A673 (cell line): ENCODE measurements around the gene PGAM2. TPM values are rescaled to one million over a fixed set of nuclear protein-coding genes. Genes with fewer than 3 reads are reported as not detected.
"Not testable (repeated sequence)": the region's sequence is repeated elsewhere in the genome, so short reads cannot be mapped to it uniquely, and the experiment has no call there.

ENCODE experiments used
- BruUV-seq: library from RNA; stranded (reverse); fragments of 400-500 nt; replicated peaks from 2 replicates; lab custom pipeline; 2021; lab: Mats Ljungman, UMichigan
- CTCF ChIA-PET: fragments of 300-600 bp; sonication (Branson Sonifier 250); formaldehyde crosslinking; loops from one replicate; lab custom pipeline; 2022; ENCODE audit warnings: antibody characterized with exemption; lab: Charles Lee
- POLR2A ChIA-PET: fragments of 300-600 bp; sonication (Branson Sonifier 250); formaldehyde crosslinking; loops from one replicate; lab custom pipeline; 2022; ENCODE audit warnings: antibody characterized with exemption; ENCODE audit not compliant: low non-redundant PET; lab: Charles Lee
- DNase-seq: peaks from one replicate; pipeline ENCODE4 v3.0.0-alpha.2; 2015; ENCODE audit warnings: low spot score
- H3K27ac ChIP-seq: fragments of 200-600 bp; sonication (generic); 2 replicates; pipeline ENCODE4 v1.5.1; 2016; ENCODE audit warnings: mixed run types, low read depth, mild to moderate bottlenecking, mixed read lengths, antibody characterized with exemption, low read length; ENCODE audit not compliant: poor library complexity, severe bottlenecking
- H3K27me3 ChIP-seq: fragments of 200-600 bp; sonication (generic); replicated peaks from 2 replicates; pipeline ENCODE4 v1.6.1; 2017; ENCODE audit warnings: mixed run types, low read depth, mild to moderate bottlenecking, mixed read lengths, antibody characterized with exemption, low read length; ENCODE audit not compliant: insufficient read depth, poor library complexity
- H3K36me3 ChIP-seq: fragments of 200-600 bp; sonication (generic); 2 replicates; pipeline ENCODE4 v1.6.1; 2016; ENCODE audit warnings: mixed run types, mild to moderate bottlenecking, mixed read lengths, antibody characterized with exemption, low read length; ENCODE audit not compliant: insufficient read depth, poor library complexity, severe bottlenecking
- H3K4me1 ChIP-seq: fragments of 200-600 bp; sonication (generic); 2 replicates; pipeline ENCODE4 v1.6.1; 2017; ENCODE audit warnings: mixed run types, mild to moderate bottlenecking, mixed read lengths, antibody characterized with exemption, low read length; ENCODE audit not compliant: insufficient read depth, poor library complexity, severe bottlenecking
- H3K4me3 ChIP-seq: fragments of 200-600 bp; sonication (generic); 2 replicates; pipeline ENCODE4 v1.5.1; 2016; ENCODE audit warnings: low read depth, mixed run types, mild to moderate bottlenecking, mixed read lengths, low read length; ENCODE audit not compliant: poor library complexity, severe bottlenecking
- H3K9me3 ChIP-seq: fragments of 200-600 bp; sonication (generic); 2 replicates; pipeline ENCODE4 v1.6.1; 2016; ENCODE audit warnings: mixed run types, low read depth, mild to moderate bottlenecking, mixed read lengths, antibody characterized with exemption, low read length; ENCODE audit not compliant: poor library complexity, severe bottlenecking
- intact Hi-C: fragments of 100-400 bp; cut with micrococcal nuclease; formaldehyde crosslinking; loops from one replicate; pipeline ENCODE4 v1.10.0; 2022; ENCODE audit not compliant: unreplicated experiment
- total RNA-seq: library from RNA; stranded (reverse); gene quantifications from 2 replicates; pipeline ENCODE4 v1.2.3, GENCODE V29; 2021

Gene PGAM2
- total RNA-seq, 1 experiment from 2014 or later: not detected

DNA sequence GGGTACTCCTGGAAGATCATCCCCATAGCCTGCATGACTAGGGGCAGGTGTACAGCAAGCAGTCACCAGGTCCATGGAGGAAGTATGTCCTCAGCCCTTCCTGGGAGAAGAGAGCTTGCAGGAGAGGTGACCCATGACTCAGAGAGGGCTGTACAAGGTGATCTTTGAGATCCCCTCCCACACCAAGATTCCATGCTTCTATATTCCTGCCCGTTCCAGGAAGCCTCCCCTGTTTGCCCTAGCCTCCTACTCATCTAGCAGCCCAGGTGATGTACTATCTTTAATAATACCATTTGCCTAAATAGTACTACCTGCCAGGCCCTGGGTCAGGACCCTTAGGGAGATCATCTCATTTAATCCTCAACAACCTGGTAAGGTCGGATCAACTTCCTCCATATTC is 27.4 kb downstream of the PGAM2 start:
- H3K36me3 ChIP-seq, H3K9me3 ChIP-seq, intact Hi-C loops, H3K27me3 ChIP-seq, H3K4me1 ChIP-seq, CTCF ChIA-PET, POLR2A ChIA-PET, DNase-seq, H3K27ac ChIP-seq, H3K4me3 ChIP-seq, BruUV-seq: not testable (repeated sequence)

DNA sequence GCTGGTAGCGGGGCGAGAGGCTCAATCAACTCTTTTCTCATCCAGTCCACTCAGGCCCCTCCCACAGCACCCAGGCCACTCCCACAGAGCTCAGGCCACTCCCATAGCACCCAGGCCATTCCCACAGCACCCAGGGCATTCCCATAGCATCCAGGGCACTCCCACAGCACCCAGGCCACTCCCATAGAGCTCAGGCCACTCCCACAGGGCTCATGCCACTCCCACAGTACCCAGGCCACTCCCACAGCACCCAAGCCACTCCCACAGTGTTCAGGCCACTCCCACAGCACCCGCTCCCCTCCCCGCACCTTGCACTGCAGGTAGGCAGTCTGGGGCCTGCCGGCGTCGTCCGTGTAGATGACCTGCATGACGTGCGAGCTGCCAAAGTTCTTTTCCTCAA is 29.0 kb downstream of the PGAM2 start:
- BruUV-seq, H3K27me3 ChIP-seq, H3K36me3 ChIP-seq, DNase-seq, H3K4me3 ChIP-seq, H3K27ac ChIP-seq, H3K4me1 ChIP-seq, POLR2A ChIA-PET, H3K9me3 ChIP-seq, intact Hi-C loops, CTCF ChIA-PET: not testable (repeated sequence)

DNA sequence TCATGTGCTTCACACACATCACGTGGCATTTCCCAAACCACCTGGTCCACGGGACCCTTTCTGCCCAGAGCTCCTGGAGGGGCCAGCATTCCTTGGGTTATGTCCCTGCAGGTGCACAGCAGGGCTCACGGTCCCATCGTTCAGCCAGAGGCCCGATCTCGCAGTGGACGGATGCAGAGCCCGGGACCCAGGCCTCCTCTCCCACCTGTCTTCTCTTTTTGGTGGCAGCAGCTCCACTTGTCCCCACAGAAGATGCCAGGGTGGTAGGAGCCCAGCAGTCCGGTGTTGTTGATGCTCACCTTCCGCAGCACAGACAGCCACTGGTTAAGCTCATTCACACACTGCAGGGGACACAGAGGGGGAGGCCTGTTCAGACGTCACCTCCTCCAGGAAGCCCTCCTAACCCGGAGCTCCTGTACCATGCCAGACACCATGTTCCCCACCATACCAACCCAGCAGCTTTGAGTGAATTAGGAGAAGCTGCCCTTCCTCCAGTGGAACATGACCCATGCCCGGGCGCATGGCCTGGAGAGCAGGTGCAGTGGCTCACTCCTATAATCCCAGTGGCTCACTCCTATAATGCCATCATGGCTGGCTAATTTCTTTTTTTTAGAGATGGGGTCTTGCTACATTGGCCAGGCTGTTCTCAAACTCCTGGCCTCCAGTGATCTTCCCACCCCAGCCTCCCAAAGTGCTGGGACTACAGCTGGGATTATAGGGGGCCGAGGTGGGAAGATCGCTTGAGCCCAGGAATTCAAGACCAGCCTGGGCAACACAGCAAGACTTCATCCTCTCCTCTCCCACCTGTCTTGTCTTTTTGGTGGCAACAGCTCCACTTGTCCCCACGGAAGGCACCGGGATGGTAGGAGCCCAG is 31.2 kb downstream of the PGAM2 start:
- DNase-seq, intact Hi-C loops, H3K27me3 ChIP-seq, POLR2A ChIA-PET, H3K9me3 ChIP-seq, BruUV-seq, H3K4me1 ChIP-seq, CTCF ChIA-PET, H3K4me3 ChIP-seq, H3K36me3 ChIP-seq, H3K27ac ChIP-seq: not testable (repeated sequence)

DNA sequence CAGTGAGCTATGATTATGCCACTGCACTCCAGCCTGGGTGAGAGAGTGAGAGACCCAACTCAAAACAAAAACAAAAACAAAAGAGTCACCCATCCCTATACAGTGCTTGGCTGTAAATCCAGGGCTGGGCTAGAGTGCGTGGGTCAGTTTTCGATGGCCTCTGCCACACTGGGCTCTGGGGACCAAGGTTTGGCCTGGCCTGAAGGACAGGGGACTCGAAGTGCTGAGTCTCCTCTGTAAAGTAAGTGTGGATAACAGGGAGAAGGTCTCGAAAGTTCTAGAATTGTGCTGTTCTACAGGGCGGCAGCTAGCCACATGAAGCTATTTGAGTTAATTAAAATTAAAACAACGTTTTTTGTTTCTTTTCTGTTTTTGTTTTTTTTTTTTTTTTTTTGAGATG is 33.3 kb downstream of the PGAM2 start:
- CTCF ChIA-PET: interaction anchor here (0.6 kb wide), 1 partner anchor 22 kb away, joined by 3 read pairs; no protein-coding TSS in a partner anchor
- H3K4me1 ChIP-seq, POLR2A ChIA-PET, H3K27me3 ChIP-seq, H3K9me3 ChIP-seq, H3K27ac ChIP-seq, BruUV-seq, DNase-seq, H3K36me3 ChIP-seq, intact Hi-C loops, H3K4me3 ChIP-seq: not testable (repeated sequence)

DNA sequence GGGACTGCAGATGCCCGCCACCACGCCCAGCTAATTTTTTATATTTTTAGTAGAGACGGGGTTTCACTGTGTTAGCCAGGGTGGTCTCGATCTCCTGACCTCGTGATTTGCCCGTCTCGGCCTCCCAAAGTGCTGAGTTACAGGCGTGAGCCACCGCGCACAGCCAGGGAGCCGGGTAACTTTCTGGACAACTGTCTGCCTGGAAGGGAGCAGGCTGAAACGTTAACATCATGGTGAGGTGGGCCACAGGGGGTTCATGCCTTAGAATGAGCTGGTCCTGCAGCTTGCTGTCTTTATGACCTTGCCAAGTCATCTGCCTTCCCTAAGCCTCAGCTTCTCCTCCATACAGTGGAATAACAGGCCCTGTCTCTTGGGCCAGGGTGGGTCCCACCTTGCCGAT is 34.0 kb downstream of the PGAM2 start:
- POLR2A ChIA-PET, BruUV-seq, intact Hi-C loops, H3K27me3 ChIP-seq, H3K36me3 ChIP-seq, H3K4me1 ChIP-seq, H3K9me3 ChIP-seq, H3K4me3 ChIP-seq, CTCF ChIA-PET, H3K27ac ChIP-seq, DNase-seq: not testable (repeated sequence)

DNA sequence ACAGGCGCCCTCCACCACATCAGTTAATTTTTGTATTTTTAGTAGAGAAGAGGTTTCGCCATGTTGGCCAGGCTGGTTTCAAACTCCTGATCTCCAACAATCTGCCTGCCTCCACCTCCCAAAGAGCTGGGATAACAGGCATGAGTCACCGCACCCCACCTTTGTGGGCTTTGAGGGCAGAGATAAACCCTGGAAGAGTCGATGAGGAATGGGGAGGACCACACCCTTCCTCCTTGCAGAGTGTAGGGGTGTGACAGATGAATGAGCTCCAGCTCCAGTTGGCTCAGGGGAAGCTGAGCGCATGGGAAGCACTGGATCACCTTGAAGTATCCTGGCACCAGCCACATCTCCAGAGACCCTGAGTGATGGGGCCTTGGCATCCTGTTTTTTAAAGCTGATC is 35.3 kb downstream of the PGAM2 start:
- H3K4me1 ChIP-seq, POLR2A ChIA-PET, H3K36me3 ChIP-seq, H3K9me3 ChIP-seq, DNase-seq, BruUV-seq, H3K4me3 ChIP-seq, H3K27me3 ChIP-seq, intact Hi-C loops, H3K27ac ChIP-seq, CTCF ChIA-PET: not testable (repeated sequence)

DNA sequence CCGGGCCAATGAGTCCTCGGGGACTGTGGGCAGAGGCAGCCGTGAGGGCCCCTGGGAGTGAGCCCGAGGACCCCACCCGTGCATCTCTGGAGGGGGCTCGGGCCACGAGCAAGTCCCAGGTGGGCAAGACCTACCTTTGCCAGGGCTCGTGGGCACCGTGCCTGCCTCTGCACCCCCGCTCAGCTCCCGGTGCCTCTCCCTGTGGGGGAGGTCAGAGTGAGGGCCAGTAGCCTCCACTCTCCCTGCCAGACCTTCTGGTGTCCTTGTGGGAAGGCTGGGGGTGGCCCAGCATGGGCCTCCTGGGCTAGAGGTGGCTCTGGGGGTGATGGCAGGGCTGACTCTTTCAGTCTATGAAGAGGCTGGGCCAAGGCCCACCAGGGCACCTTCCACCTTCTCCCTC is 35.9 kb downstream of the PGAM2 start:
- H3K27me3 ChIP-seq, H3K4me1 ChIP-seq, DNase-seq, intact Hi-C loops, H3K27ac ChIP-seq, BruUV-seq, H3K4me3 ChIP-seq, H3K36me3 ChIP-seq, POLR2A ChIA-PET, CTCF ChIA-PET, H3K9me3 ChIP-seq: not testable (repeated sequence)
